HL-60 (cell line): ENCODE results near the gene ASB5.

Source experiments
- DNase-seq, 2 experiments: peaks; one replicate each; pipeline ENCODE4 v3.0.0-alpha.2; 2010 to 2020; ENCODE audit warnings: low read depth in 1 of 2, low spot score in 1 of 2
- H3K27ac ChIP-seq: fragments of 250-450 bp; sonication (Bioruptor Pico); replicated peaks from 2 replicates; pipeline ENCODE4 v1.5.1; 2020; ENCODE audit warnings: mild to moderate bottlenecking, moderate library complexity
- H3K27me3 ChIP-seq: fragments of 250-450 bp; sonication (Bioruptor Pico); 2 replicates; pipeline ENCODE4 v1.5.1; 2021; ENCODE audit warnings: mild to moderate bottlenecking, moderate library complexity; ENCODE audit not compliant: insufficient read depth, poor library complexity, severe bottlenecking
- H3K4me3 ChIP-seq: replicated peaks from 2 replicates; pipeline ENCODE4 v1.5.1; 2011; ENCODE audit warnings: mild to moderate bottlenecking, control low read depth, low read length; ENCODE audit not compliant: insufficient read depth
- CTCF ChIP-seq: IDR thresholded peaks from one replicate; pipeline ENCODE4 v1.5.1; 2011; ENCODE audit warnings: low read length, control low read depth, inconsistent platforms; ENCODE audit not compliant: insufficient read depth
- GABPA ChIP-seq: IDR thresholded peaks from 2 replicates; pipeline ENCODE4 v1.6.1; 2012; ENCODE audit warnings: low read depth
- POLR2AphosphoS5 ChIP-seq: IDR thresholded peaks from 2 replicates; pipeline ENCODE4 v1.6.1; 2012; ENCODE audit warnings: low read depth
- SPI1 ChIP-seq: IDR thresholded peaks from 2 replicates; pipeline ENCODE4 v1.6.1; 2012; ENCODE audit warnings: low read depth, mild to moderate bottlenecking, borderline replicate concordance
- TF ChIP-seq, protein P1 (sequence below): IDR thresholded peaks from 2 replicates; pipeline ENCODE4 v1.6.1; 2012; ENCODE audit warnings: low read depth; ENCODE audit not compliant: insufficient replicate concordance

The ASB5 gene

GRCh38 chr4:176210579-176211296, 58.3 kb downstream of the ASB5 start:
- Histone ChIP-seq H3K27ac (no peak overlapping the region), H3K4me3 (no peak overlapping the region), H3K27me3 (no peaks in the 10 kb centered on the region)
- no peak for DNase-seq
- no peak for TF ChIP-seq CTCF
- TF ChIP-seq, protein P1, sequence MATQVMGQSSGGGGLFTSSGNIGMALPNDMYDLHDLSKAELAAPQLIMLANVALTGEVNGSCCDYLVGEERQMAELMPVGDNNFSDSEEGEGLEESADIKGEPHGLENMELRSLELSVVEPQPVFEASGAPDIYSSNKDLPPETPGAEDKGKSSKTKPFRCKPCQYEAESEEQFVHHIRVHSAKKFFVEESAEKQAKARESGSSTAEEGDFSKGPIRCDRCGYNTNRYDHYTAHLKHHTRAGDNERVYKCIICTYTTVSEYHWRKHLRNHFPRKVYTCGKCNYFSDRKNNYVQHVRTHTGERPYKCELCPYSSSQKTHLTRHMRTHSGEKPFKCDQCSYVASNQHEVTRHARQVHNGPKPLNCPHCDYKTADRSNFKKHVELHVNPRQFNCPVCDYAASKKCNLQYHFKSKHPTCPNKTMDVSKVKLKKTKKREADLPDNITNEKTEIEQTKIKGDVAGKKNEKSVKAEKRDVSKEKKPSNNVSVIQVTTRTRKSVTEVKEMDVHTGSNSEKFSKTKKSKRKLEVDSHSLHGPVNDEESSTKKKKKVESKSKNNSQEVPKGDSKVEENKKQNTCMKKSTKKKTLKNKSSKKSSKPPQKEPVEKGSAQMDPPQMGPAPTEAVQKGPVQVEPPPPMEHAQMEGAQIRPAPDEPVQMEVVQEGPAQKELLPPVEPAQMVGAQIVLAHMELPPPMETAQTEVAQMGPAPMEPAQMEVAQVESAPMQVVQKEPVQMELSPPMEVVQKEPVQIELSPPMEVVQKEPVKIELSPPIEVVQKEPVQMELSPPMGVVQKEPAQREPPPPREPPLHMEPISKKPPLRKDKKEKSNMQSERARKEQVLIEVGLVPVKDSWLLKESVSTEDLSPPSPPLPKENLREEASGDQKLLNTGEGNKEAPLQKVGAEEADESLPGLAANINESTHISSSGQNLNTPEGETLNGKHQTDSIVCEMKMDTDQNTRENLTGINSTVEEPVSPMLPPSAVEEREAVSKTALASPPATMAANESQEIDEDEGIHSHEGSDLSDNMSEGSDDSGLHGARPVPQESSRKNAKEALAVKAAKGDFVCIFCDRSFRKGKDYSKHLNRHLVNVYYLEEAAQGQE = no peak
- no peak for TF ChIP-seq SPI1

- Histone ChIP-seq H3K27ac (no peak overlapping the region), H3K4me3 (no peak overlapping the region), H3K27me3 (no peaks in the 10 kb centered on the region)
- TF ChIP-seq GABPA = no peak
- TF ChIP-seq CTCF = no peak
- no peak for TF ChIP-seq POLR2AphosphoS5
- no peak for TF ChIP-seq SPI1
- TF ChIP-seq, protein P1 = no peak
- no peak for DNase-seq
These were observed 58.9 kb downstream of the ASB5 start for GRCh38 chr4:176210101-176210500.

- TF ChIP-seq GABPA (no peak), SPI1 (no peak)
These were observed 59.5 kb downstream of the ASB5 start for GRCh38 chr4:176209535-176209934.

GRCh38 chr4:176207839-176208238, 61.2 kb downstream of the ASB5 start:
- Histone ChIP-seq H3K4me3 (no peak overlapping the region), H3K27me3 (peaks cover 2% of the 10 kb centered on the region), H3K27ac (no peak overlapping the region)
- DNase-seq = no peak
- TF ChIP-seq, protein P1 = no peak
- no peak for TF ChIP-seq SPI1
- no peak for TF ChIP-seq CTCF
- TF ChIP-seq POLR2AphosphoS5 = no peak
- no peak for TF ChIP-seq GABPA

More at GRCh38 chr4:176209535-176209934, 59.5 kb downstream of the ASB5 start:
- no peaks in the 10 kb centered on the region for H3K27me3 ChIP-seq
- no peak overlapping the region for H3K27ac ChIP-seq
- no peak overlapping the region for H3K4me3 ChIP-seq
- no peak for DNase-seq
